RWPE1 (cell line): ENCODE data around the gene NDST3.

Experiments used
- CTCF ChIA-PET: fragments of 350-600 bp; sonication (Branson Sonifier 250); formaldehyde crosslinking; extraction: SDS; loops from one replicate; lab custom pipeline; 2021; lab: Yijun Ruan, JAX
- POLR2A ChIA-PET: fragments of 400-600 bp; formaldehyde crosslinking; extraction: SDS; loops from one replicate; lab custom pipeline; 2020; ENCODE audit warnings: antibody characterized with exemption; ENCODE audit not compliant: low non-redundant PET; lab: Yijun Ruan, JAX
- DNase-seq: peaks from one replicate; pipeline ENCODE4 v3.0.0; 2012; ENCODE audit warnings: low spot score
- H3K27ac ChIP-seq: fragments of 450-650 bp; 2 replicates; pipeline ENCODE4 v1.5.1; 2017
- CTCF ChIP-seq: fragments of 450-650 bp; conservative IDR thresholded peaks from 2 replicates; pipeline ENCODE4 v1.5.1; 2017; ENCODE audit warnings: low read depth, mild to moderate bottlenecking

Gene NDST3

GRCh38 chr4:118085700-118086099 is 51.4 kb downstream of the NDST3 start:
- no peak overlapping the region for H3K27ac ChIP-seq
- ChIA-PET CTCF (no interaction called here), POLR2A (no interaction called here)
- DNase-seq = no peak
- no peak for TF ChIP-seq CTCF

GRCh38 chr4:118086344-118086743 is 52.1 kb downstream of the NDST3 start:
- peak; percentile 43 for DNase-seq
- no peak for TF ChIP-seq CTCF
- POLR2A ChIA-PET = no interaction called here

GRCh38 chr4:118087366-118087765 is 53.1 kb downstream of the NDST3 start:
- ChIA-PET POLR2A (no interaction called here), CTCF (no interaction called here)
- no peak overlapping the region for H3K27ac ChIP-seq

More at GRCh38 chr4:118086344-118086743, 52.1 kb downstream of the NDST3 start:
- H3K27ac ChIP-seq = no peak overlapping the region
- CTCF ChIA-PET = no interaction called here

GRCh38 chr4:118099106-118099505 is 64.8 kb downstream of the NDST3 start:
- no peak overlapping the region for H3K27ac ChIP-seq
- ChIA-PET CTCF (no interaction called here), POLR2A (no interaction called here)
- no peak for DNase-seq
- no peak for TF ChIP-seq CTCF

More at GRCh38 chr4:118087366-118087765, 53.1 kb downstream of the NDST3 start:
- TF ChIP-seq CTCF = no peak
- DNase-seq = no peak

GRCh38 chr4:118102195-118102594 is 67.9 kb downstream of the NDST3 start:
- ChIA-PET CTCF (no interaction called here), POLR2A (no interaction called here)
- H3K27ac ChIP-seq = no peak overlapping the region
- no peak for DNase-seq
- TF ChIP-seq CTCF = no peak

- no peak for DNase-seq
- ChIA-PET POLR2A (no interaction called here), CTCF (no interaction called here)
- H3K27ac ChIP-seq = no peak overlapping the region
- TF ChIP-seq CTCF = no peak
These were observed 78.1 kb downstream of the NDST3 start for GRCh38 chr4:118112117-118113046.
